Keratinocyte (primary cell): ENCODE results near the gene LHX6. TPM values are rescaled to one million over a fixed set of nuclear protein-coding genes. Genes with fewer than 3 reads are reported as not detected.

ENCODE experiments used
- DNase-seq: peaks from one replicate; pipeline ENCODE4 v3.0.0-alpha.2; 2011; ENCODE audit warnings: low read depth, missing footprints, low spot score
- FAIRE-seq: peaks from 2 replicates; lab custom pipeline; 2011; peaks lifted over from hg19 to GRCh38; lab: Jason Lieb, UNC
- H2AFZ ChIP-seq: 2 replicates; pipeline ENCODE4 v1.6.0; 2012; ENCODE audit warnings: low read length, control low read depth, inconsistent platforms; ENCODE audit not compliant: control insufficient read depth
- H3K27ac ChIP-seq: 2 replicates; pipeline ENCODE4 v1.5.1; 2011; ENCODE audit warnings: low read length; ENCODE audit not compliant: control insufficient read depth, insufficient read depth
- H3K27me3 ChIP-seq: 3 replicates; pipeline ENCODE4 v1.6.0; 2011; ENCODE audit warnings: low read length; ENCODE audit not compliant: control insufficient read depth, insufficient read depth; ENCODE audit errors: extremely low read depth
- H3K36me3 ChIP-seq, 2 experiments: 2 replicates in 1 of 2; 3 replicates in 1 of 2; pipeline ENCODE4 v1.5.1; 2011; ENCODE audit warnings: low read length in 2 of 2, mild to moderate bottlenecking in 1 of 2; ENCODE audit not compliant: control insufficient read depth in 2 of 2, insufficient read depth in 2 of 2; ENCODE audit errors: extremely low read depth in 1 of 2
- H3K4me1 ChIP-seq: 3 replicates; pipeline ENCODE4 v1.5.1; 2011; ENCODE audit warnings: low read length; ENCODE audit not compliant: control insufficient read depth, insufficient read depth; ENCODE audit errors: extremely low read depth
- H3K4me2 ChIP-seq: 3 replicates; pipeline ENCODE4 v1.6.0; 2011; ENCODE audit warnings: low read depth, low read length; ENCODE audit not compliant: control insufficient read depth, insufficient read depth; ENCODE audit errors: extremely low read depth
- H3K4me3 ChIP-seq, 3 experiments: fragments of 200-600 bp in 1 of 3; sonication (generic) in 1 of 3; 2 replicates in 2 of 3; 3 replicates in 1 of 3; pipeline ENCODE4 v1.5.1; 2011 to 2016; ENCODE audit warnings: low read length in 3 of 3, mild to moderate bottlenecking in 3 of 3, control low read depth in 2 of 3, inconsistent platforms in 1 of 3, low read depth in 1 of 3, mixed read lengths in 1 of 3, mixed run types in 1 of 3, moderate library complexity in 1 of 3; ENCODE audit not compliant: control insufficient read depth in 2 of 3, insufficient read depth in 2 of 3; ENCODE audit errors: extremely low read depth in 1 of 3
- H3K79me2 ChIP-seq: 2 replicates; pipeline ENCODE4 v1.6.0; 2012; ENCODE audit warnings: low read length; ENCODE audit not compliant: control insufficient read depth, insufficient read depth
- H3K9ac ChIP-seq: 3 replicates; pipeline ENCODE4 v1.6.0; 2011; ENCODE audit warnings: low read length; ENCODE audit not compliant: control insufficient read depth, insufficient read depth; ENCODE audit errors: extremely low read depth
- H3K9me1 ChIP-seq: 3 replicates; pipeline ENCODE4 v1.6.0; 2011; ENCODE audit warnings: low read length; ENCODE audit not compliant: control insufficient read depth, insufficient read depth; ENCODE audit errors: extremely low read depth
- H3K9me3 ChIP-seq: 2 replicates; pipeline ENCODE4 v1.5.1; 2012; ENCODE audit warnings: low read depth, low read length; ENCODE audit not compliant: control insufficient read depth
- H4K20me1 ChIP-seq: 3 replicates; pipeline ENCODE4 v1.6.0; 2011; ENCODE audit warnings: low read length; ENCODE audit not compliant: control insufficient read depth, insufficient read depth; ENCODE audit errors: extremely low read depth
- CTCF ChIP-seq, 3 experiments: IDR thresholded peaks in 1 of 3; conservative IDR thresholded peaks in 1 of 3; optimal IDR thresholded peaks in 1 of 3; 2 replicates in 2 of 3; 3 replicates in 1 of 3; pipeline versions ENCODE3 to v1.5.1; 2011; ENCODE audit warnings: low read length in 3 of 3, mild to moderate bottlenecking in 3 of 3, moderate library complexity in 2 of 3, control low read depth in 1 of 3, inconsistent platforms in 1 of 3; ENCODE audit not compliant: insufficient read depth in 2 of 3; ENCODE audit errors: extremely low read depth in 1 of 3
- EZH2 ChIP-seq: IDR thresholded peaks from one replicate; pipeline ENCODE4 v1.6.1; 2012; ENCODE audit warnings: inconsistent platforms, mild to moderate bottlenecking, low read length, moderate library complexity
- dilution Hi-C: fragments of 300-500 bp; cut with MboI; formaldehyde crosslinking; loops from one replicate; pipeline ENCODE4 v1.7.0; 2020; ENCODE audit warnings: low sequenced_read_pairs; ENCODE audit not compliant: extremely low pct_ligation_motif_present
- polyA plus RNA-seq, 5 experiments: library from polyadenylated mRNA; depleted of rRNA in 3 of 5; stranded (reverse) in 3 of 5; stranded (forward) in 1 of 5; unstranded in 1 of 5; fragments of >200 nt; gene quantifications; 1 replicate in 1 of 5; 2 replicates in 3 of 5; 3 replicates in 1 of 5; pipeline versions ENCODE4 v1.2.1 to v1.2.3, GENCODE V29; 2011 to 2012; ENCODE audit warnings: missing spikeins in 2 of 5, low read depth in 1 of 5, low replicate concordance in 1 of 5

The LHX6 gene
- polyA plus RNA-seq, 1 donor (not counting 4 experiments of a cell fraction or from before 2014, with no cell fraction given) = 0.13 TPM

DNA sequence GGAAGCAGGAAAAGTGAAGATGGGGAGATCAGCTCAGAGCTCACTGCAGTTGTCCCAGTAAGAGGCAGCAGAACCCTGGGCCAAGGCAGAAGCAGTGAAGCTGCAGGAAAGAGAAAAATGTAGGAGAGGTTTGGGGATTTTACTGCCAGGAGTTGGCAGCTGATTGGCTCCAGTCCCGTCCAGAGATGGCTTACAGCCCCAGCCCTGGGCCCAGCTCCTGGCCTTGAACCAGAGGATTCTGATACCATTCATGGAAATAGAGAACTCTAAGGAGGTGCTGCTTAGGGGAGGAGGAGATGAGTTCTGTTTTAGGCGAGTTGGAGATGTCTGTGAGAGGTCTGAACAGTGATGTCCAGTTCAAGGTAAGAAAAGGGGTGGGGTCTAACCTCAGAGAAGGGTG is 64.5 kb downstream of the LHX6 start:
- no peak for TF ChIP-seq EZH2
- Histone ChIP-seq H3K4me2 (no peak overlapping the region), H3K27me3 (peaks cover 7% of the 10 kb centered on the region)

GRCh38 chr9:122162415-122162814 is 66.3 kb downstream of the LHX6 start:
- no peak overlapping the region for H2AFZ ChIP-seq
- H3K27ac ChIP-seq = no peak overlapping the region
- no peaks in the 10 kb centered on the region for H3K9me3 ChIP-seq
- H3K9ac ChIP-seq = no peak overlapping the region
- no peaks in the 10 kb centered on the region for H4K20me1 ChIP-seq
- dilution Hi-C loops = no loop called here
- DNase-seq (no peak), FAIRE-seq (no peak)
- H3K9me1 ChIP-seq = peaks cover 7% of the 10 kb centered on the region
- H3K79me2 ChIP-seq = peaks cover 18% of the 10 kb centered on the region
- H3K27me3 ChIP-seq = peaks cover 7% of the 10 kb centered on the region
- no peak overlapping the region for H3K4me2 ChIP-seq
- H3K36me3 ChIP-seq = peaks cover 0 to 2% of the 10 kb centered on the region in 2 experiments
- TF ChIP-seq CTCF (optimal IDR thresholded peaks at IDR 0.05 in 1 of 3, IDR thresholded peaks at IDR 0.05 in 1 of 3, conservative IDR thresholded peaks at IDR 0.05 in 1 of 3; ENCODE audit: extremely low read depth in 1 of 3, insufficient read depth in 2 of 3, low read length in 3 of 3) = no peak
- TF ChIP-seq EZH2 = no peak
- H3K4me1 ChIP-seq = peaks cover 11% of the 10 kb centered on the region
- no peak overlapping the region for H3K4me3 ChIP-seq

More for the DNA sequence above, 64.5 kb downstream of the LHX6 start:
- Histone ChIP-seq H3K4me1 (peaks cover 3% of the 10 kb centered on the region), H2AFZ (no peak overlapping the region), H3K79me2 (peaks cover 3% of the 10 kb centered on the region), H3K27ac (no peak overlapping the region), H3K9me1 (no peaks in the 10 kb centered on the region), H3K4me3 (no peak overlapping the region), H3K36me3 (no peaks in the 10 kb centered on the region), H3K9me3 (no peaks in the 10 kb centered on the region), H3K9ac (no peak overlapping the region), H4K20me1 (no peaks in the 10 kb centered on the region)
- FAIRE-seq = no peak
- dilution Hi-C loops = no loop called here
- no peak for DNase-seq

DNA sequence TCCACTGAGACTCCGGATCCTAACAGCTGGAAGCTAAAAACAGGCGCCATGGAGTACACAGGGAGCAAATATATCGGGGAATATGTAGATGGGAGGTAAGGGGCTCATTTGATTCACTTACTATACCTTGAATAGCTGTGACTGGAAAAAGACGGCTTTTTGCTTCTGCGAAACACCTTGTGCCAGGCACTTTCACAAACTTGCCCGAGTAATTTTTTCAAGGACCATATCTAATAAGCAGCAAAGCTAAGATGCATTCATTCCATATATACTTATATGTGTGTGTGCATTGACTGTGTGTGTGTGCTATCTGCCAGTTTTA is 68.9 kb downstream of the LHX6 start:
- peaks cover 0 to 2% of the 10 kb centered on the region in 2 experiments for H3K36me3 ChIP-seq
- H3K4me2 ChIP-seq = peak overlapping the region; percentile 90
- TF ChIP-seq EZH2 (no peak), CTCF (optimal IDR thresholded peaks at IDR 0.05 in 1 of 3, IDR thresholded peaks at IDR 0.05 in 1 of 3, conservative IDR thresholded peaks at IDR 0.05 in 1 of 3; ENCODE audit: extremely low read depth in 1 of 3, insufficient read depth in 2 of 3, low read length in 3 of 3) (no peak)
- peak overlapping the region; percentile 64 for H2AFZ ChIP-seq
- FAIRE-seq = no peak
- H3K9me3 ChIP-seq = no peaks in the 10 kb centered on the region
- no peak overlapping the region for H3K9ac ChIP-seq
- peaks cover 2% of the 10 kb centered on the region for H4K20me1 ChIP-seq
- dilution Hi-C loops = no loop called here
- H3K9me1 ChIP-seq = peaks cover 7% of the 10 kb centered on the region
- H3K27ac ChIP-seq = no peak overlapping the region
- H3K79me2 ChIP-seq = peaks cover 35% of the 10 kb centered on the region
- H3K4me3 ChIP-seq = peak overlapping the region; percentile 79 to 92 (median 85)
- peaks cover 11% of the 10 kb centered on the region for H3K4me1 ChIP-seq
- DNase-seq = no peak
- peaks cover 7% of the 10 kb centered on the region for H3K27me3 ChIP-seq
